Iris pigment epithelial cell (primary cell): ENCODE data around the gene INPP5J.
"Not testable (repeated sequence)": the region's sequence is repeated elsewhere in the genome, so short reads cannot be mapped to it uniquely, and the experiment has no call there.

Experiments used
- DNase-seq: peaks from one replicate; pipeline ENCODE4 v3.0.0-alpha.2; 2011; ENCODE audit warnings: low read depth

Gene INPP5J

GRCh38 chr22:31122532-31123291, at the start of gene INPP5J:
INPP5J (plus strand) TSS chr22:31122966; CDS start chr22:31123015, 49 bp downstream.
- DNase-seq = peak; percentile 57

GRCh38 chr22:31073125-31073524, 49.6 kb upstream of the INPP5J start:
- DNase-seq = not testable (repeated sequence)

- not testable (repeated sequence) for DNase-seq
Observed at GRCh38 chr22:31073545-31074145, 49.1 kb upstream of the INPP5J start.

- DNase-seq = peak; percentile 41
Observed at GRCh38 chr22:31075961-31076360, 46.8 kb upstream of the INPP5J start.

GRCh38 chr22:31077681-31078080, 45.1 kb upstream of the INPP5J start:
- DNase-seq = no peak

GRCh38 chr22:31078389-31078788, 44.4 kb upstream of the INPP5J start:
- not testable (repeated sequence) for DNase-seq

GRCh38 chr22:31079095-31079642, 43.6 kb upstream of the INPP5J start:
- no peak for DNase-seq

- DNase-seq = no peak
Observed at GRCh38 chr22:31080164-31080847, 42.5 kb upstream of the INPP5J start.

GRCh38 chr22:31080848-31081649, 41.7 kb upstream of the INPP5J start, which contains the start of gene SMTN:
SMTN (plus strand) TSS chr22:31081318; CDS start chr22:31083259, 1,941 bp downstream.
- DNase-seq = peak; percentile 88

GRCh38 chr22:31081963-31082605, 40.7 kb upstream of the INPP5J start:
- DNase-seq = peak; percentile 67

- DNase-seq = peak; percentile 73
Observed at GRCh38 chr22:31082606-31083376, 40.0 kb upstream of the INPP5J start.

GRCh38 chr22:31083377-31083768, 39.4 kb upstream of the INPP5J start:
- no peak for DNase-seq

- no peak for DNase-seq
Observed at GRCh38 chr22:31083923-31084810, 38.6 kb upstream of the INPP5J start.

GRCh38 chr22:31084811-31085492, 37.8 kb upstream of the INPP5J start:
- DNase-seq = peak; percentile 83

- no peak for DNase-seq
Observed at GRCh38 chr22:31085493-31085824, 37.3 kb upstream of the INPP5J start.

- no peak for DNase-seq
Observed at GRCh38 chr22:31085928-31086327, 36.8 kb upstream of the INPP5J start.

GRCh38 chr22:31086703-31087330, 35.9 kb upstream of the INPP5J start:
- no peak for DNase-seq

- DNase-seq = no peak
Observed at GRCh38 chr22:31087744-31088215, 35.0 kb upstream of the INPP5J start.
